Measurements from ENCODE around the gene KDM5D. TPM values are rescaled to one million over a fixed set of nuclear protein-coding genes. Genes with fewer than 3 reads are reported as not detected.

The KDM5D gene
- total and polyA plus RNA-seq, 2 of the 8 experiments (the other 6 are each of a cell fraction or from before 2014, with no cell fraction given): 21.9 to 24.4 TPM

DNA sequence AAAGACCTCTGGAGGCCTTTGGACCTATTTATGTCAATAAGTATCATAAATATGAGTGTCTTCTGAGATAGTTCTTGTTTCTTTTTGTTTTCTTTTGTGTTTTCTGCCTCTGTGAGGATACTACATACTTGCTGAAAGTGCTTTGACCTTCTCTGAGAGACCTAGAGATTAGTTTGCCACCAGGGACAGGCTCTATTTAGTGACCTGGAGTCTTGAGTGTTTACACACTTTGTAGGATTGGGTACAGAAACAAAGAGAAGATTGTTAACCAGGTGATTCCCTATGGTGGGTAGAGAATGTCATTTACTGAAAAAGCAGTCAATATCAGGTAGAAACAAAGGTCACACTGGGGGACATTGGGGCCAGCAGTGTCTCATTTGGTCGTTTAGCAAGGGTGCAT lies 63.7 kb downstream of the KDM5D start:
- no peak overlapping the region for H3K18ac ChIP-seq (ENCODE audit: extremely low read depth, low read length)
- no peak overlapping the region for H3K23ac ChIP-seq (ENCODE audit: insufficient read length)
- H2AFZ ChIP-seq (ENCODE audit: low read length): no peak overlapping the region
- no peak overlapping the region for H3K4me3 ChIP-seq (ENCODE audit: extremely low read depth in 1 of 4, insufficient read depth in 2 of 4, low read depth in 3 of 4, low read length in 4 of 4)
- no peak overlapping the region for H2AK5ac ChIP-seq (ENCODE audit: low read depth, low read length)
- no peak overlapping the region for H2BK120ac ChIP-seq (replicated peaks; ENCODE audit: low read depth, low read length)
- H3K9ac ChIP-seq (replicated peaks in 1 of 4; ENCODE audit: extremely low read depth in 1 of 4, low read depth in 3 of 4, low read length in 3 of 4): no peak overlapping the region
- FAIRE-seq (no peak), DNase-seq (ENCODE audit: low read depth in 1 of 2, low spot score in 2 of 2) (no peak)
- H3K4me2 ChIP-seq (ENCODE audit: insufficient read depth in 1 of 2, low read depth in 2 of 2, low read length in 2 of 2): no peak overlapping the region
- no peaks in the 10 kb centered on the region for H3K4me1 ChIP-seq (replicated peaks in 1 of 4; ENCODE audit: control insufficient read depth in 3 of 4, insufficient read depth in 4 of 4, low read length in 3 of 4)
- no peak overlapping the region for H2BK15ac ChIP-seq (ENCODE audit: low read length)
- no peaks in the 10 kb centered on the region for H3K27me3 ChIP-seq (replicated peaks in 1 of 4; ENCODE audit: control insufficient read depth in 3 of 4, extremely low read depth in 1 of 4, insufficient read depth in 3 of 4, low read length in 3 of 4)
- H2BK5ac ChIP-seq (ENCODE audit: low read depth, low read length): no peak overlapping the region
- H3K23me2 ChIP-seq (ENCODE audit: low read depth, low read length): no peaks in the 10 kb centered on the region
- ChIA-PET CTCF (ENCODE audit: partially characterized antibody) (no interaction called here), POLR2A (ENCODE audit: partially characterized antibody) (no interaction called here)
- no peak overlapping the region for H2BK20ac ChIP-seq (ENCODE audit: low read length)
- no peaks in the 10 kb centered on the region for H4K20me1 ChIP-seq (replicated peaks in 1 of 2; ENCODE audit: control insufficient read depth in 1 of 2, insufficient read depth in 2 of 2, low read length in 2 of 2)
- no peak overlapping the region for H4K5ac ChIP-seq (ENCODE audit: insufficient read length, low read depth, low read length)
- no peak overlapping the region for H3K4ac ChIP-seq (replicated peaks; ENCODE audit: insufficient read length, low read depth, low read length)
- H3K14ac ChIP-seq (ENCODE audit: insufficient read length): no peak overlapping the region
- no peak overlapping the region for H4K8ac ChIP-seq (ENCODE audit: extremely low read depth, insufficient read depth, low read length)
- H2BK12ac ChIP-seq (ENCODE audit: low read depth, low read length): no peak overlapping the region
- H3K56ac ChIP-seq (replicated peaks; ENCODE audit: insufficient read length, low read depth, low read length): no peak overlapping the region
- no peak overlapping the region for H4K91ac ChIP-seq (replicated peaks; ENCODE audit: insufficient read length, low read length)
- no peaks in the 10 kb centered on the region for H3K79me2 ChIP-seq (ENCODE audit: control insufficient read depth in 1 of 2, insufficient read depth in 2 of 2, low read length in 2 of 2)
- H3K36me3 ChIP-seq (ENCODE audit: control insufficient read depth in 2 of 4, insufficient read depth in 4 of 4, low read length in 3 of 4): no peaks in the 10 kb centered on the region
- peaks cover 0 to 6% of the 10 kb centered on the region in 2 experiments; a peak in 1 of 4 replicates for H3K9me3 ChIP-seq (ENCODE audit: insufficient read depth in 2 of 2, low read depth in 1 of 2, low read length in 1 of 2)
- WGBS, 2 experiments (ENCODE audit: extremely low coverage in 1 of 2, insufficient coverage in 1 of 2, insufficient read length in 1 of 2, insufficient replicate concordance in 2 of 2, low coverage in 1 of 2, low lambda C conversion rate in 2 of 2, missing lambda C conversion rate in 1 of 2): no CpG with 5 or more reads among the region's 1 CpG
- H3K79me1 ChIP-seq (ENCODE audit: low read depth, low read length): no peaks in the 10 kb centered on the region
- no peak for TF ChIP-seq KDM5A (IDR thresholded peaks at IDR 0.05; ENCODE audit: low read length)
- no peak for TF ChIP-seq FOSL1 (IDR thresholded peaks at IDR 0.05; ENCODE audit: insufficient read depth, low read depth, low read length)
- TF ChIP-seq MAFK (IDR thresholded peaks at IDR 0.05; ENCODE audit: low read depth, low read length): no peak
- TF ChIP-seq, protein P1, sequence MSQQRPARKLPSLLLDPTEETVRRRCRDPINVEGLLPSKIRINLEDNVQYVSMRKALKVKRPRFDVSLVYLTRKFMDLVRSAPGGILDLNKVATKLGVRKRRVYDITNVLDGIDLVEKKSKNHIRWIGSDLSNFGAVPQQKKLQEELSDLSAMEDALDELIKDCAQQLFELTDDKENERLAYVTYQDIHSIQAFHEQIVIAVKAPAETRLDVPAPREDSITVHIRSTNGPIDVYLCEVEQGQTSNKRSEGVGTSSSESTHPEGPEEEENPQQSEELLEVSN (IDR thresholded peaks at IDR 0.05): no peak
- TF ChIP-seq SP4 (IDR thresholded peaks at IDR 0.05; ENCODE audit: low read length): no peak
- TF ChIP-seq GABPA (IDR thresholded peaks at IDR 0.05; ENCODE audit: borderline replicate concordance, insufficient read depth, low read length): no peak
- TF ChIP-seq CBX5 (IDR thresholded peaks at IDR 0.05; ENCODE audit: low read depth, low read length): no peak
- no peak for TF ChIP-seq RNF2 (IDR thresholded peaks at IDR 0.05; ENCODE audit: borderline replicate concordance, low read depth, low read length, missing control alignments, poor library complexity, severe bottlenecking)
- H3K27ac ChIP-seq (ENCODE audit: low read depth, low read length): no peak overlapping the region
